Measurements from ENCODE around the gene PPP1R16B. TPM values are rescaled to one million over a fixed set of nuclear protein-coding genes. Genes with fewer than 3 reads are reported as not detected.
A peak's percentile ranks its signal among the peaks of the same experiment; 100 is the strongest.

The PPP1R16B gene
- total and polyA plus RNA-seq, 4 experiments from 2014 or later: 17.3 to 55.1 (median 45.5) TPM

DNA sequence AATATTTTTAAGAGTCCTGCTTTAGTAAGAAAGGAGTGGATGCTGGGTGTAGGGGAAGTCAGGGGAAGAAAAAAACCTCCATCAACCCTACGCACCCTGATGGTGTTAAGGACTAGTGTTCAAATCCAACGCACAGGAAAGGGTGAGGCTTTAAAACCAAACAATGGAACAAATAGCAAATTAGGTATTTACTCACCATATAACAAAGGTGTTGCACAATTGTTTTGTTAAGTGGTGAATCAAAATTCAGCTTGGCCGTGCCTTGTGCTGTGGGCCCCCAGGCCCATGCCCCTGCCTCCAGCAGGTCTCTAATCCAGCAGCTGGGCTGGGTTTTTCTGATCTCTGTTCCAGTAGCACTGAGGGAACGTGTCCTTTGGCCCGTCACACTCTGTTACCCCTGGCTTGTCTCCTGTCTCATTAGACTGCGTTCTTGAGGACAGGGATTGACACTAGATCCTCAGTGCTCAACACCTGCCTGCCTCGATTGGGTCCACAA is 132.5 kb downstream of the PPP1R16B start:
- H3K4me1 ChIP-seq (ENCODE audit: insufficient read depth, low read length): no peaks in the 10 kb centered on the region
- no peak overlapping the region for H3K27ac Mint-ChIP-seq
- no peak overlapping the region for H3K27ac ChIP-seq (ENCODE audit: low read depth, low read length)
- POLR2A ChIA-PET (ENCODE audit: partially characterized antibody): no interaction called here
- H3K27me3 ChIP-seq (ENCODE audit: insufficient read depth, low read length): no peaks in the 10 kb centered on the region
- no peak for DNase-seq
- no peaks in the 10 kb centered on the region for H3K4me1 Mint-ChIP-seq
- CTCF ChIA-PET (ENCODE audit: partially characterized antibody): interaction anchor here (1.8 to 2.6 kb wide), 2 partner anchors 10 to 23 kb away, joined by 4 to 8 read pairs; partner anchors contain the start of gene DHX35
- no peaks in the 10 kb centered on the region for H3K36me3 ChIP-seq (ENCODE audit: insufficient read depth, low read length)
- H3K4me3 Mint-ChIP-seq: no peak overlapping the region
- no peaks in the 10 kb centered on the region for H3K36me3 Mint-ChIP-seq
- intact Hi-C loops (cut with micrococcal nuclease): no loop called here
- H3K9me3 ChIP-seq (ENCODE audit: control insufficient read depth in 1 of 2, low read length in 2 of 2): no peaks in the 10 kb centered on the region
- no peaks in the 10 kb centered on the region for H3K9me3 Mint-ChIP-seq
- H3K4me3 ChIP-seq (ENCODE audit: low read length in 2 of 2): no peak overlapping the region
- no peaks in the 10 kb centered on the region for H3K27me3 Mint-ChIP-seq

DNA sequence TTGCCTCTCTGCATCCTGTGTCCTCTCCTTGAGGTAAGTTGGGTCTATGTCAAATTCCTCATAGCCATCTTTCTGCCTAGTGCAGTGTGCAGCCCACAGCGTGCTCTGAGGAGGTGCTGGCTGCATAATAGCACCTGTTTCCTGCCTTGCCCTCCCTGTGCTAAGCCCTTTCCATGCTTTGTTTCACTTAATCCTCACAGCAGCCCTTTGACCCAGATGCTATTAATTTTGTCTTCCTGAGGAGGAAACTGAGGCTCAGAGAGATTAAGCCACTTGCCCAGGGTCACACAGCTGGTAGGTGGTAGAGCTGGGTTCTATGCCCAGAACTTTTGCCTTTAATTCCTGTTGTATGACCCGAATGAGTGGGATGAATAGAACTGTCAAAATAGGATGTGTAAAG is 134.2 kb downstream of the PPP1R16B start:
- H3K27me3 ChIP-seq (ENCODE audit: insufficient read depth, low read length): no peaks in the 10 kb centered on the region
- no peaks in the 10 kb centered on the region for H3K9me3 Mint-ChIP-seq
- H3K9me3 ChIP-seq (ENCODE audit: control insufficient read depth in 1 of 2, low read length in 2 of 2): no peaks in the 10 kb centered on the region
- peak overlapping the region in 1 of 7 donors; percentile 83 for H3K27ac Mint-ChIP-seq
- no peaks in the 10 kb centered on the region for H3K36me3 ChIP-seq (ENCODE audit: insufficient read depth, low read length)
- POLR2A ChIA-PET (ENCODE audit: partially characterized antibody): no interaction called here
- no peaks in the 10 kb centered on the region for H3K36me3 Mint-ChIP-seq
- CTCF ChIA-PET (ENCODE audit: partially characterized antibody): no interaction called here
- no peak for DNase-seq
- no peak overlapping the region for H3K27ac ChIP-seq (ENCODE audit: low read depth, low read length)
- no peaks in the 10 kb centered on the region for H3K27me3 Mint-ChIP-seq
- no peak overlapping the region for H3K4me3 Mint-ChIP-seq
- no peaks in the 10 kb centered on the region for H3K4me1 Mint-ChIP-seq
- no peak overlapping the region for H3K4me3 ChIP-seq (ENCODE audit: low read length in 2 of 2)
- H3K4me1 ChIP-seq (ENCODE audit: insufficient read depth, low read length): no peaks in the 10 kb centered on the region
- intact Hi-C loops (cut with micrococcal nuclease): no loop called here

DNA sequence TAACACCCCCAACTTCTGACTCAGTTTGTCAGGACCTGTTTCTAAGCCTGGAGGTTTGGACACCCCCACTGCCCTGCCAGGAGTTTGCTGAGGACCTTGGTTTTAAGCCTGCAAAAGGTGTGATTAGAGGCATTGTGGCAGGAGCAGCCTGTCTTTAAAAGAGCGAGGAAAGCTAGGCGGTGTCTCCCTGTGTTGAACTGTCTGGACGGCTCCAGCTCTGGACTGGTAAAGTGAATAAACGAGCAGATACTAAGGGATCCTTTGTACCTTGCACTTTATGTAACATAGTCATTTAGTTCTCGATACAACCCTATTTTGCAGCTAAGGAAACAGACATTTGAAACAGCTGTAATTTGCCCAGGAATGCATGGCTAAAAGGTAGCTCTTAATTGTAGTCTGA is 135.1 kb downstream of the PPP1R16B start:
- no peaks in the 10 kb centered on the region for H3K36me3 ChIP-seq (ENCODE audit: insufficient read depth, low read length)
- H3K27me3 Mint-ChIP-seq: no peaks in the 10 kb centered on the region
- H3K36me3 Mint-ChIP-seq: no peaks in the 10 kb centered on the region
- intact Hi-C loops (cut with micrococcal nuclease): no loop called here
- H3K4me1 ChIP-seq (ENCODE audit: insufficient read depth, low read length): no peaks in the 10 kb centered on the region
- ChIA-PET CTCF (ENCODE audit: partially characterized antibody) (no interaction called here), POLR2A (ENCODE audit: partially characterized antibody) (interaction anchor here (1.5 kb wide), 1 partner anchor 14 kb away, joined by 3 read pairs; no protein-coding TSS in a partner anchor)
- H3K9me3 Mint-ChIP-seq: no peaks in the 10 kb centered on the region
- H3K4me3 Mint-ChIP-seq: no peak overlapping the region
- H3K4me3 ChIP-seq (ENCODE audit: low read length in 2 of 2): no peak overlapping the region
- peak overlapping the region in 1 of 7 donors; percentile 54 for H3K27ac Mint-ChIP-seq
- no peaks in the 10 kb centered on the region for H3K9me3 ChIP-seq (ENCODE audit: control insufficient read depth in 1 of 2, low read length in 2 of 2)
- no peak overlapping the region for H3K27ac ChIP-seq (ENCODE audit: low read depth, low read length)
- no peaks in the 10 kb centered on the region for H3K27me3 ChIP-seq (ENCODE audit: insufficient read depth, low read length)
- H3K4me1 Mint-ChIP-seq: no peaks in the 10 kb centered on the region
- no peak for DNase-seq

DNA sequence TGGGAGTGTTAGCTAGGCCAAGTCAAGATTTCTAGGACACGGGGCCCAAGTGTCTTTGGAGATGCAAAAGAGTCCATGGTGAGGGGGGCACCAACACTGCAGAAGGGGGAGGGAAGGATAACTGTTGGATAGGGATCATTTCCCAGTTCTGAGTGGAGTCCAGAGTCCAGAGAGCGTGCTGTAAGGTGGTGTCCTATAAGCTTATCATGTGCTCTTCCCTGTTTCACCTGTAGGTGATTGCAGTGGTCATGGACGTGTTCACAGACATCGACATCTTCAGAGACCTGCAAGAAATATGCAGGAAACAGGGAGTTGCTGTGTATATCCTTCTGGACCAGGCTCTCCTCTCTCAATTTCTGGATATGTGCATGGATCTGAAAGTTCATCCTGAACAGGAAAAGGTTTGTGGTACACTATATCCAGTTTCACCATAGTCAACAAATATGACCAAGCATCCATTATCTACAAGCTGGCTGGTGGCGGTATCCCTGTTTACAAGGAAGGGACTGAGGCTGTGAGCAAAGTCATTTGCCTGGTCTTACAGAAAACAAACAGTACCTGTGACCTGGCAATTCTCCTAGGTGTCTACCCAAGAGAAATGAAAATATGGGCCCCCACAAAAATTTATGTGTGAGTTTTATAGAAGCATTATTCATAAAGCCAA is 136.4 kb downstream of the PPP1R16B start:
- Mint-ChIP-seq H3K36me3 (no peaks in the 10 kb centered on the region), H3K9me3 (no peaks in the 10 kb centered on the region), H3K27me3 (no peaks in the 10 kb centered on the region), H3K4me1 (no peaks in the 10 kb centered on the region), H3K4me3 (no peak overlapping the region), H3K27ac (no peak overlapping the region)
- intact Hi-C loops (cut with micrococcal nuclease): no loop called here
- no peak for DNase-seq
- Histone ChIP-seq H3K9me3 (ENCODE audit: control insufficient read depth in 1 of 2, low read length in 2 of 2) (no peaks in the 10 kb centered on the region), H3K27ac (ENCODE audit: low read depth, low read length) (no peak overlapping the region), H3K4me3 (ENCODE audit: low read length in 2 of 2) (no peak overlapping the region), H3K4me1 (ENCODE audit: insufficient read depth, low read length) (no peaks in the 10 kb centered on the region), H3K36me3 (ENCODE audit: insufficient read depth, low read length) (no peaks in the 10 kb centered on the region), H3K27me3 (ENCODE audit: insufficient read depth, low read length) (no peaks in the 10 kb centered on the region)
- CTCF ChIA-PET (ENCODE audit: partially characterized antibody): no interaction called here
- POLR2A ChIA-PET (ENCODE audit: partially characterized antibody): interaction anchor here (1.5 kb wide), 1 partner anchor 12 kb away, joined by 3 read pairs; no protein-coding TSS in a partner anchor

DNA sequence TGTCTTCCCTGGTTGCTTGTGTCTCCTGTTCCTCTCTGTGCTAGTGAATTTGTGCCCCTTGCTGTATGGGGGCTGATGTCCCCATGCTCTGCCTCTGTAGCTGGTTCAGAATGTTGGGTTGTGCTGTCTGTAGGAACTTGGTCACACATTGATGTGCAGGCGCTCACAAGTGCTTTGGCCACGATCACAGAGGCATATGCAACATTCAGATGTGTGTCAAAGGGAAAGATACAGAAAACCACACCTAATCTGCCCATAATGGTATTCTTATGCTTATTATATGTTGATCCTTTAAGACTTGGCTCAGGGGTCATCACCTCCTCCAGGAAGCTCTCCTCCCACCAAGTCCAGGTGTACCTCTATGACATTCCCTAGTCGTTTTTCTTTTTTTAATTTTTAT is 139.5 kb downstream of the PPP1R16B start:
- Mint-ChIP-seq H3K4me3 (no peak overlapping the region), H3K4me1 (no peaks in the 10 kb centered on the region), H3K27ac (no peak overlapping the region), H3K36me3 (peaks cover 0 to 4% of the 10 kb centered on the region in 2 donors), H3K9me3 (no peaks in the 10 kb centered on the region), H3K27me3 (no peaks in the 10 kb centered on the region)
- H3K9me3 ChIP-seq (ENCODE audit: control insufficient read depth in 1 of 2, low read length in 2 of 2): no peaks in the 10 kb centered on the region
- H3K27ac ChIP-seq (ENCODE audit: low read depth, low read length): no peak overlapping the region
- H3K27me3 ChIP-seq (ENCODE audit: insufficient read depth, low read length): no peaks in the 10 kb centered on the region
- POLR2A ChIA-PET (ENCODE audit: partially characterized antibody): no interaction called here
- H3K36me3 ChIP-seq (ENCODE audit: insufficient read depth, low read length): no peaks in the 10 kb centered on the region
- no peak for DNase-seq
- CTCF ChIA-PET (ENCODE audit: partially characterized antibody): no interaction called here
- intact Hi-C loops (cut with micrococcal nuclease): no loop called here
- no peak overlapping the region for H3K4me3 ChIP-seq (ENCODE audit: low read length in 2 of 2)
- no peaks in the 10 kb centered on the region for H3K4me1 ChIP-seq (ENCODE audit: insufficient read depth, low read length)

DNA sequence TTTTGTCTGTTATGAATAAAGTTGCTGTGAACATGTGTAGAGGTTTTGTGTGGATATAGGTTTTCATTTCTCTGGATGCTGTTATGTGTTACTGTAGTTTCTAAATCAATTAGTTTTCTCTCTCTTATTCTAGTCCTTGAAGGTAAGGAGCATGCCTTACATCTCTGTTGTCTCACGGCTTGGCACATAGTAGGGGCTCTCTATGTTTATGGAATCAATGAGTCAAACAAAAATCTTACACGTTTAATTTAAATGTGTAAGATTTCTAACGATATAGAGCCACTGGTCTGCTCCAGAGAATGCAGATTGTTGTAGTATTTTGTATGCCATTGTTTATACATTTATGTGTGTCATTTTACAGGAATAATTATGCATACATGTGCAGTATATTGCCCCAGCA is 141.3 kb downstream of the PPP1R16B start:
- ChIA-PET CTCF (ENCODE audit: partially characterized antibody) (no interaction called here), POLR2A (ENCODE audit: partially characterized antibody) (no interaction called here)

GRCh38 chr20:38947931-38948362 is 142.4 kb downstream of the PPP1R16B start:
- no peaks in the 10 kb centered on the region for H3K9me3 Mint-ChIP-seq
- Histone ChIP-seq H3K9me3 (ENCODE audit: control insufficient read depth in 1 of 2, low read length in 2 of 2) (no peaks in the 10 kb centered on the region), H3K4me3 (ENCODE audit: low read length in 2 of 2) (no peak overlapping the region), H3K36me3 (ENCODE audit: insufficient read depth, low read length) (peaks cover 9% of the 10 kb centered on the region), H3K27me3 (ENCODE audit: insufficient read depth, low read length) (no peaks in the 10 kb centered on the region), H3K4me1 (ENCODE audit: insufficient read depth, low read length) (no peaks in the 10 kb centered on the region), H3K27ac (ENCODE audit: low read depth, low read length) (no peak overlapping the region)
- POLR2A ChIA-PET (ENCODE audit: partially characterized antibody): no interaction called here
- CTCF ChIA-PET (ENCODE audit: partially characterized antibody): no interaction called here
- H3K36me3 Mint-ChIP-seq: peaks cover 0 to 4% of the 10 kb centered on the region in 2 donors
- no peak overlapping the region for H3K4me3 Mint-ChIP-seq
- intact Hi-C loops (cut with micrococcal nuclease): no loop called here
- no peaks in the 10 kb centered on the region for H3K4me1 Mint-ChIP-seq
- DNase-seq: no peak
- no peak overlapping the region for H3K27ac Mint-ChIP-seq
- H3K27me3 Mint-ChIP-seq: no peaks in the 10 kb centered on the region

More for the DNA sequence above, 141.3 kb downstream of the PPP1R16B start:
- H3K36me3 Mint-ChIP-seq: peaks cover 0 to 4% of the 10 kb centered on the region in 2 donors
- Histone ChIP-seq H3K36me3 (ENCODE audit: insufficient read depth, low read length) (peaks cover 2% of the 10 kb centered on the region), H3K4me3 (ENCODE audit: low read length in 2 of 2) (no peak overlapping the region), H3K9me3 (ENCODE audit: control insufficient read depth in 1 of 2, low read length in 2 of 2) (no peaks in the 10 kb centered on the region), H3K27me3 (ENCODE audit: insufficient read depth, low read length) (no peaks in the 10 kb centered on the region), H3K27ac (ENCODE audit: low read depth, low read length) (no peak overlapping the region), H3K4me1 (ENCODE audit: insufficient read depth, low read length) (no peaks in the 10 kb centered on the region)
- no peak for DNase-seq
- no peaks in the 10 kb centered on the region for H3K4me1 Mint-ChIP-seq
- H3K27ac Mint-ChIP-seq: no peak overlapping the region
- H3K4me3 Mint-ChIP-seq: no peak overlapping the region
- intact Hi-C loops (cut with micrococcal nuclease): no loop called here
- H3K27me3 Mint-ChIP-seq: no peaks in the 10 kb centered on the region
- no peaks in the 10 kb centered on the region for H3K9me3 Mint-ChIP-seq
